PC-9 (cell line): ENCODE measurements around the gene RAB31. TPM values are rescaled to one million over a fixed set of nuclear protein-coding genes. Genes with fewer than 3 reads are reported as not detected.
A peak's percentile ranks its signal among the peaks of the same experiment; 100 is the strongest.

Experiments used
- BruUV-seq: library from RNA; stranded (reverse); fragments of 400-500 nt; replicated peaks from 2 replicates; lab custom pipeline; 2021; lab: Mats Ljungman, UMichigan
- CTCF ChIA-PET: fragments of 300-600 bp; sonication (Branson Sonifier 250); formaldehyde crosslinking; loops from one replicate; lab custom pipeline; 2022; ENCODE audit warnings: antibody characterized with exemption; lab: Charles Lee
- POLR2A ChIA-PET: fragments of 300-600 bp; sonication (Branson Sonifier 250); formaldehyde crosslinking; loops from one replicate; lab custom pipeline; 2022; ENCODE audit warnings: antibody characterized with exemption; ENCODE audit not compliant: unreplicated experiment; lab: Charles Lee
- DNase-seq, 2 experiments: peaks; one replicate each; pipeline versions ENCODE4 v3.0.0 to v3.0.0-alpha.2; 2015 to 2022; ENCODE audit warnings: mixed read lengths in 1 of 2
- H2AFZ ChIP-seq: fragments of 200-600 bp; sonication (generic); 2 replicates; pipeline ENCODE4 v1.8.1; 2017; ENCODE audit warnings: antibody characterized with exemption
- H3F3A ChIP-seq: fragments of 200-600 bp; sonication (generic); 2 replicates; pipeline ENCODE4 v1.8.1; 2017; ENCODE audit warnings: antibody characterized with exemption, mild to moderate bottlenecking, low read depth; ENCODE audit not compliant: insufficient read depth
- H3K27ac ChIP-seq: fragments of 200-600 bp; sonication (generic); 2 replicates; pipeline ENCODE4 v1.6.1; 2016; ENCODE audit warnings: mixed run types
- H3K27me3 ChIP-seq: fragments of 200-600 bp; sonication (generic); 2 replicates; pipeline ENCODE4 v1.6.1; 2016; ENCODE audit warnings: low read depth, mixed run types; ENCODE audit not compliant: insufficient read depth
- H3K36me3 ChIP-seq: fragments of 200-600 bp; sonication (generic); 2 replicates; pipeline ENCODE4 v1.6.1; 2016; ENCODE audit warnings: low read depth, mixed run types
- H3K4me1 ChIP-seq: fragments of 200-600 bp; sonication (generic); replicated peaks from 2 replicates; pipeline ENCODE4 v1.6.1; 2016; ENCODE audit warnings: mixed run types; ENCODE audit not compliant: insufficient read depth
- H3K4me2 ChIP-seq: fragments of 200-600 bp; sonication (generic); 2 replicates; pipeline ENCODE4 v1.6.1; 2017; ENCODE audit warnings: mixed run types
- H3K4me3 ChIP-seq: fragments of 200-600 bp; sonication (generic); 2 replicates; pipeline ENCODE4 v1.6.1; 2016; ENCODE audit warnings: mixed run types
- H3K79me2 ChIP-seq: fragments of 200-600 bp; sonication (generic); 2 replicates; pipeline ENCODE4 v1.6.1; 2017; ENCODE audit warnings: low read depth, mixed run types
- H3K9me2 ChIP-seq: fragments of 200-600 bp; sonication (generic); 2 replicates; pipeline ENCODE4 v1.8.1; 2017; ENCODE audit warnings: mild to moderate bottlenecking; ENCODE audit not compliant: insufficient read depth
- H3K9me3 ChIP-seq: fragments of 200-600 bp; sonication (generic); 2 replicates; pipeline ENCODE4 v1.8.1; 2016; ENCODE audit warnings: low read depth; ENCODE audit not compliant: insufficient read depth
- H4K20me1 ChIP-seq: fragments of 200-600 bp; sonication (generic); 2 replicates; pipeline ENCODE4 v1.8.1; 2017; ENCODE audit not compliant: insufficient read depth
- CTCF ChIP-seq: fragments of 200-600 bp; sonication (generic); conservative IDR thresholded peaks from 2 replicates; pipeline ENCODE4 v1.6.1; 2017; ENCODE audit warnings: mixed run types, antibody characterized with exemption, mild to moderate bottlenecking, moderate library complexity
- EZH2 ChIP-seq: fragments of 200-600 bp; sonication (generic); IDR thresholded peaks from 2 replicates; pipeline ENCODE4 v1.8.0; 2017; ENCODE audit warnings: antibody characterized with exemption, low read depth
- intact Hi-C: fragments of 100-400 bp; cut with micrococcal nuclease; formaldehyde crosslinking; loops from one replicate; pipeline ENCODE4 v1.10.0; 2022; ENCODE audit not compliant: unreplicated experiment
- total RNA-seq: library from RNA; stranded (reverse); gene quantifications from 2 replicates; pipeline ENCODE4 v1.2.3, GENCODE V29; 2021

RAB31 gene
- total RNA-seq, 1 experiment from 2014 or later = 51.0 TPM

- BruUV-seq = no TSS peak
- Histone ChIP-seq H3K4me3 (no peak overlapping the region), H4K20me1 (no peaks in the 10 kb centered on the region), H3K79me2 (peaks cover 26% of the 10 kb centered on the region), H3K27ac (no peak overlapping the region), H3K36me3 (no peaks in the 10 kb centered on the region), H2AFZ (no peak overlapping the region), H3K4me2 (no peak overlapping the region), H3K9me2 (no peaks in the 10 kb centered on the region), H3F3A (peaks cover 39% of the 10 kb centered on the region), H3K27me3 (no peaks in the 10 kb centered on the region), H3K9me3 (no peaks in the 10 kb centered on the region), H3K4me1 (peaks cover 52% of the 10 kb centered on the region)
- peak in 1 of 2 experiments; percentile 33 for DNase-seq
- intact Hi-C loops = no loop called here
- no peak for TF ChIP-seq CTCF
- no peak for TF ChIP-seq EZH2
- POLR2A ChIA-PET = no interaction called here
- CTCF ChIA-PET = no interaction called here
These were observed 123.1 kb downstream of the RAB31 start for GRCh38 chr18:9831036-9831722.

GRCh38 chr18:9831723-9832199 is 123.7 kb downstream of the RAB31 start:
- H3K4me2 ChIP-seq = no peak overlapping the region
- no peaks in the 10 kb centered on the region for H3K36me3 ChIP-seq
- H3K4me1 ChIP-seq = peaks cover 49% of the 10 kb centered on the region
- no peak overlapping the region for H3K27ac ChIP-seq
- no peak overlapping the region for H3K4me3 ChIP-seq
- H3K79me2 ChIP-seq = peaks cover 20% of the 10 kb centered on the region
- no peaks in the 10 kb centered on the region for H3K27me3 ChIP-seq
- TF ChIP-seq CTCF = no peak
- TF ChIP-seq EZH2 = no peak
- intact Hi-C loops = no loop called here
- DNase-seq = peak in 1 of 2 experiments; percentile 19
- BruUV-seq = no TSS peak
- H3F3A ChIP-seq = peaks cover 33% of the 10 kb centered on the region
- H3K9me3 ChIP-seq = no peaks in the 10 kb centered on the region
- H3K9me2 ChIP-seq = no peaks in the 10 kb centered on the region
- no peak overlapping the region for H2AFZ ChIP-seq
- H4K20me1 ChIP-seq = no peaks in the 10 kb centered on the region
- ChIA-PET POLR2A (no interaction called here), CTCF (no interaction called here)

GRCh38 chr18:9832871-9833270 is 124.8 kb downstream of the RAB31 start:
- H3K27me3 ChIP-seq = no peaks in the 10 kb centered on the region
- H4K20me1 ChIP-seq = no peaks in the 10 kb centered on the region
- TF ChIP-seq EZH2 = no peak
- TF ChIP-seq CTCF = no peak
- H3K27ac ChIP-seq = no peak overlapping the region
- H3K4me3 ChIP-seq = no peak overlapping the region
- no TSS peak for BruUV-seq
- H3K4me2 ChIP-seq = no peak overlapping the region
- peaks cover 17% of the 10 kb centered on the region for H3K79me2 ChIP-seq
- peaks cover 24% of the 10 kb centered on the region for H3F3A ChIP-seq
- ChIA-PET CTCF (no interaction called here), POLR2A (no interaction called here)
- peak in 1 of 2 experiments; percentile 11 for DNase-seq
- intact Hi-C loops = no loop called here
- H3K4me1 ChIP-seq = peaks cover 46% of the 10 kb centered on the region
- H2AFZ ChIP-seq = no peak overlapping the region
- H3K9me3 ChIP-seq = no peaks in the 10 kb centered on the region
- H3K9me2 ChIP-seq = no peaks in the 10 kb centered on the region
- no peaks in the 10 kb centered on the region for H3K36me3 ChIP-seq
